ENCODE results near the gene OTOS. TPM values are rescaled to one million over a fixed set of nuclear protein-coding genes. Genes with fewer than 3 reads are reported as not detected.

Gene OTOS
- total RNA-seq, 6 experiments from 2014 or later: not detected

DNA sequence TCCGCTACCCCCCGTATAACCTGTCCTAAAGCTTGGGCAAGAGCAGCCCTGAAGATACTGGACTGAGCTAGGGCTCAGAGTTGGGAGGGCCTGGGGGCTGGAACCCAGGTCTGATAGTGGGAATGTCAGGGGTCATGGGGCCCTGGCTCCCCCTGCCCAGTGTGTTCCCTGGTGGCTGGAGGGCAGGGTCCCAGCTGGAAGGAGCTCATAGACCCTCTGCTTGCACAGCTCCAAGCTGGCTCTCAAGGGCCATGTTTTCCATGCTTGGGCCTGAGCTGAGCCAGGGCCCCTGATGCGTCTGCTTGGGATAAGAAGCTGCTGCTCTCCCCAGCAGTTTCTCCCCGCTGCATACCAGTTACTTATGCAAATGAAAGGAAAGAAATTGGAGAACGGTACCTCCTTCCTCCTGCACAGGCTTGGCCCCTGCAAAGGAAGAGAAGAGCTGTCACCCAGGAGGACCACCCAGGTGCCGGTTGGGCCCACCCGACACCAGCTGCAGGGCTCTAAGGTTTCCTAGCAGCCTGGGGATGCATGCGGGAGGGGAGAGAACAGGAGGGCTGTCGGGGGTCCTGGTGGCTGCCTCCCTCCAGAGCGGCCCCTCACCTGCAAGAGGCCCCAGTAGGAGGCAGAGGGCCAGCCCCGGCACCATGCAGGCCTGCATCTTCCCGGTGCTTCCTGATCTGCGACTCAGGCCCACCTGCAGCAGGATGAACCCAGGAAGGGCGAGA lies 628 bp downstream of the OTOS start:
- no peaks in the 10 kb centered on the region for H3K9me3 ChIP-seq
- H3K4me1 ChIP-seq: peaks cover 0 to 8% (median 2%) of the 10 kb centered on the region in 4 donors
- WGBS (ENCODE audit: insufficient coverage, low coverage, low lambda C conversion rate, missing lambda C conversion rate): 54% methylated on average over 5 of the region's 14 CpGs
- H3K4me3 ChIP-seq: no peak overlapping the region
- TF ChIP-seq POLR2A (IDR thresholded peaks at IDR 0.05) (no peak), CTCF (IDR thresholded peaks at IDR 0.05) (no peak)
- intact Hi-C loops (cut with DNase I): loop anchor here in 1 of 2 donors (5.0 kb wide), 1 partner anchor 83 kb away; no protein-coding TSS in a partner anchor
- ATAC-seq: no peak
- peak in 1 of 3 donors; percentile 33 for DNase-seq
- no peak overlapping the region for H3K27ac ChIP-seq
- H3K27me3 ChIP-seq: no peaks in the 10 kb centered on the region
- no peaks in the 10 kb centered on the region for H3K36me3 ChIP-seq

- peak in 1 of 3 donors; percentile 28 for DNase-seq
- H3K9me3 ChIP-seq: no peaks in the 10 kb centered on the region
- no peak overlapping the region for H3K4me3 ChIP-seq
- H3K27ac ChIP-seq: no peak overlapping the region
- peaks cover 0 to 11% (median 2%) of the 10 kb centered on the region in 4 donors for H3K4me1 ChIP-seq
- intact Hi-C loops (cut with DNase I): no loop called here
- no peaks in the 10 kb centered on the region for H3K36me3 ChIP-seq
- no peaks in the 10 kb centered on the region for H3K27me3 ChIP-seq
- 67% methylated on average over 1 of the region's 15 CpGs for WGBS (ENCODE audit: insufficient coverage, low coverage, low lambda C conversion rate, missing lambda C conversion rate)
- TF ChIP-seq POLR2A (IDR thresholded peaks at IDR 0.05) (no peak), CTCF (IDR thresholded peaks at IDR 0.05) (no peak)
- no peak for ATAC-seq
Measured at GRCh38 chr2:240139011-240139441, 1.4 kb downstream of the OTOS start.

DNA sequence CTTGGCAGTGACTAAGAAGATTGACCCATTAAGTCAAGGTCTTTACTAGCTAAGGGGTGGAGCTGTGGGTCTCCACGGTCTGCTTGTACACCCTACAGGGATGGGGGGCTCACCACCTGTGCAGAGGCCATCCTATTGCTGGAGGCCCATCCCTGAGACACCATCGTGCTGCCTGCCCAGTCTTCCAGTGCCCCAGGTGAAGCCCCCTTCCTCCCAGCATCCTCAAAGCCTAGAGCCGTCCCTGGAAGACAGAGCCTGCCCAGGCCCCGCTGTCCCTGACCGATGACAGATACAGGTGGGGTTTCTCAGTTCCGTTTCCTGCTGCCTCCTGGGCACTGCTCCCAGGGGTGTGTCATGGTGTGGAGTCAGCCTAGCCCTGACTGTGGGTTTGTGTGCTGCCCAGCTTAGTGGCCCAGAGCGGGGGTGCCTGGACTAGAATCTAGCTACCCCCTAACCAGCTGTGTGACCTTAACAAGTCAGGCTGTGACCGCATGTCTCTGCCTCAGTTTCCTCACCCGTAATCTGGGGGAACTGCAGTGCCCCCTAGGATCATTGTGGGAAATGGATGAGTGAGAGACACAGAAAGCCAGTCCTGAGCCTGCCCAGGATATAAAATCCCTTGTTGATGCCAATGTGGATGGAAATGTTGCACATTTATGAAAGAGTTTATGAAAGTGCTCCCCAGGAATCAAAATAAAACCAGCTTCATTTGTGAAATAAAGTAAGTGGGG lies 2.0 kb downstream of the OTOS start:
- DNase-seq: peak in 1 of 3 donors; percentile 42
- no peaks in the 10 kb centered on the region for H3K9me3 ChIP-seq
- ATAC-seq: no peak
- H3K27me3 ChIP-seq: no peaks in the 10 kb centered on the region
- 86% methylated on average over 1 of the region's 9 CpGs for WGBS (ENCODE audit: insufficient coverage, low coverage, low lambda C conversion rate, missing lambda C conversion rate)
- intact Hi-C loops (cut with DNase I): no loop called here
- no peak overlapping the region for H3K4me3 ChIP-seq
- peaks cover 0 to 4% (median 0%) of the 10 kb centered on the region in 4 donors for H3K36me3 ChIP-seq
- TF ChIP-seq CTCF (IDR thresholded peaks at IDR 0.05) (no peak), POLR2A (IDR thresholded peaks at IDR 0.05) (no peak)
- H3K4me1 ChIP-seq: peaks cover 0 to 11% (median 2%) of the 10 kb centered on the region in 4 donors
- no peak overlapping the region for H3K27ac ChIP-seq

DNA sequence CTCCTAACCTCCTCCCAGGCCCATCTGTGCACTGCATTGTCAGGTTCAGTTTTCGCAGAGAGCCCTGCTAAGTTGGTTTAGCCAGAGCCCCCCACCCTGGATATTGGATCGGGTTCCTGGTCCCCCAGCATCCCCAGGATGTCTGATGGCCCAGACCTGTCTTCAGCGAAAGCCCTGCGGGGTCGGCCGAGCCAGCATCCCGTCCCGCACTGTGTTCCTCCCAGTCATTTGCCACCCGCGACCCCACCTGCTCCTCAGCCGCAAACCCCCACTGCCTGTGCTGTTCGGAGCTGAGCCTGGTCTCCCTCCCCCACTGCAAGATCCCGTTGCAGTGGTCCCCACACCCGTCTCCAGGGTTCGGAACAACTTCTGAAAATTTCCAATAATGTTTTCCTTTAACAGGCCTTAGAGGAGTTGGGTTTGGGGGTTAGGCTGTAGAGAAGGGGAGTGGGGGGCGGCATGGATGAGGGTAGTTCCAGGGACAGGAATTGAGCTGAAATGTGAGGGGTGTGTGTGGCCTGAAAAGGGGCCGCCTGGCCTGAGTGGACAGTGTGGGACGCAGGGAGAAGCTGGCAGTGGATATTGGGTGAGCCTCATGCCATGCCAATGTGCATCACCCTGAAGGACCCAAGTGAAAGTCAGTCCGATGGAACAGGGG lies 2.7 kb downstream of the OTOS start:
- H3K27ac ChIP-seq: no peak overlapping the region
- H3K4me1 ChIP-seq: peaks cover 0 to 11% (median 2%) of the 10 kb centered on the region in 4 donors
- no peak overlapping the region for H3K4me3 ChIP-seq
- intact Hi-C loops (cut with DNase I): no loop called here
- peak in 1 of 3 donors; percentile 40 for DNase-seq
- TF ChIP-seq CTCF (IDR thresholded peaks at IDR 0.05): no peak
- no peak for TF ChIP-seq POLR2A (IDR thresholded peaks at IDR 0.05)
- H3K9me3 ChIP-seq: no peaks in the 10 kb centered on the region
- WGBS (ENCODE audit: insufficient coverage, low coverage, low lambda C conversion rate, missing lambda C conversion rate): 85% methylated on average over 17 of the region's 19 CpGs
- no peaks in the 10 kb centered on the region for H3K27me3 ChIP-seq
- ATAC-seq: no peak
- peaks cover 0 to 11% (median 2%) of the 10 kb centered on the region in 4 donors for H3K36me3 ChIP-seq
